CMK (cell line): Measurements from ENCODE around the gene TMEM121.

Experiments
- DNase-seq: peaks from one replicate; pipeline ENCODE4 v3.0.0-alpha.2; 2010; ENCODE audit warnings: low read depth

The TMEM121 gene

GRCh38 chr14:105525861-105526775, at the start of gene TMEM121:
TSS of gene TMEM121 (plus strand) at chr14:105526583. CDS start at chr14:105528835, 2,252 bp downstream.
- no peak for DNase-seq

- DNase-seq = no peak
Observed at GRCh38 chr14:105476831-105477659, 49.3 kb upstream of the TMEM121 start.

- peak; percentile 87 for DNase-seq
Observed at GRCh38 chr14:105477660-105478397, 48.6 kb upstream of the TMEM121 start.

- DNase-seq = no peak
Observed at GRCh38 chr14:105478398-105479251, 47.8 kb upstream of the TMEM121 start.

- no peak for DNase-seq
Observed at GRCh38 chr14:105479431-105480158, 46.8 kb upstream of the TMEM121 start.

GRCh38 chr14:105480199-105480746, 46.1 kb upstream of the TMEM121 start:
- DNase-seq = no peak

- no peak for DNase-seq
Observed at GRCh38 chr14:105480807-105481801, 45.3 kb upstream of the TMEM121 start.

- DNase-seq = peak; percentile 65
Observed at GRCh38 chr14:105481886-105482457, 44.4 kb upstream of the TMEM121 start.

GRCh38 chr14:105482486-105483110, 43.8 kb upstream of the TMEM121 start:
- DNase-seq = no peak

- no peak for DNase-seq
Observed at GRCh38 chr14:105483300-105484068, 42.9 kb upstream of the TMEM121 start.

- no peak for DNase-seq
Observed at GRCh38 chr14:105484069-105484996, 42.0 kb upstream of the TMEM121 start.

- DNase-seq = no peak
Observed at GRCh38 chr14:105484997-105485393, 41.4 kb upstream of the TMEM121 start.

- no peak for DNase-seq
Observed at GRCh38 chr14:105485739-105486162, 40.6 kb upstream of the TMEM121 start.

GRCh38 chr14:105486163-105486973, 40.0 kb upstream of the TMEM121 start, which contains the start of gene CRIP1:
TSS of gene CRIP1 (plus strand) at chr14:105486886. CDS start at chr14:105487260, 374 bp downstream.
- DNase-seq = no peak

- no peak for DNase-seq
Observed at GRCh38 chr14:105486974-105487448, 39.4 kb upstream of the TMEM121 start.
